Subcutaneous adipose tissue (tissue), 4 donors: ENCODE results near the gene SPATS2L. TPM values are rescaled to one million over a fixed set of nuclear protein-coding genes. Genes with fewer than 3 reads are reported as not detected.

Experiments used
- total RNA-seq, 4 donors: library from RNA; depleted of rRNA; stranded (reverse); fragments of >200 nt; gene quantifications; one replicate each; pipeline ENCODE4 v1.1.0, GENCODE V29; 2016
- TF ChIP-seq, protein P1 (sequence below): fragments of 450-650 bp; IDR thresholded peaks from one replicate; pipeline ENCODE4 v1.5.1; 2016; ENCODE audit warnings: low read depth, mild to moderate bottlenecking, control low read depth, antibody characterized with exemption, moderate library complexity

SPATS2L gene
- total RNA-seq, 4 donors from 2014 or later, result 71.4 to 88.9 (median 79.6) TPM

DNA sequence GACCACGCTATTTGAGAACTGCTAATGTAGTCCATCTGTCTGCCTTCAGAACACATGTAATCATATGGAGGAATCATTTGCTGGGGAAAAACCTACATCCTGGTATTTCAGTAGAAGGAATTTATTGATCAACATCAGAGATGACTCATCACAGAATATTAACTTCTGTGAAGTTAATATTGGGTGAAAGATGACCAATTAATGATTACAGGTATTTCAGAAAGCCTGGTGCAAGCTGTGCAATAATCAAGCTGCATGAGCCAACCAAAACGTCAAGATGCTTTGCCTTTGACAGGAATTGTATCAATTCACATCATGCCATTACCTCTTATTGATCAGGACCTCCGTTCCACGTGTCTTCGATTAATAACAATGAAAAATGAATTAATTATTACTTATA lies 9.4 kb upstream of the SPATS2L start:
- TF ChIP-seq, protein P1, sequence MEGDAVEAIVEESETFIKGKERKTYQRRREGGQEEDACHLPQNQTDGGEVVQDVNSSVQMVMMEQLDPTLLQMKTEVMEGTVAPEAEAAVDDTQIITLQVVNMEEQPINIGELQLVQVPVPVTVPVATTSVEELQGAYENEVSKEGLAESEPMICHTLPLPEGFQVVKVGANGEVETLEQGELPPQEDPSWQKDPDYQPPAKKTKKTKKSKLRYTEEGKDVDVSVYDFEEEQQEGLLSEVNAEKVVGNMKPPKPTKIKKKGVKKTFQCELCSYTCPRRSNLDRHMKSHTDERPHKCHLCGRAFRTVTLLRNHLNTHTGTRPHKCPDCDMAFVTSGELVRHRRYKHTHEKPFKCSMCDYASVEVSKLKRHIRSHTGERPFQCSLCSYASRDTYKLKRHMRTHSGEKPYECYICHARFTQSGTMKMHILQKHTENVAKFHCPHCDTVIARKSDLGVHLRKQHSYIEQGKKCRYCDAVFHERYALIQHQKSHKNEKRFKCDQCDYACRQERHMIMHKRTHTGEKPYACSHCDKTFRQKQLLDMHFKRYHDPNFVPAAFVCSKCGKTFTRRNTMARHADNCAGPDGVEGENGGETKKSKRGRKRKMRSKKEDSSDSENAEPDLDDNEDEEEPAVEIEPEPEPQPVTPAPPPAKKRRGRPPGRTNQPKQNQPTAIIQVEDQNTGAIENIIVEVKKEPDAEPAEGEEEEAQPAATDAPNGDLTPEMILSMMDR, result no peak

DNA sequence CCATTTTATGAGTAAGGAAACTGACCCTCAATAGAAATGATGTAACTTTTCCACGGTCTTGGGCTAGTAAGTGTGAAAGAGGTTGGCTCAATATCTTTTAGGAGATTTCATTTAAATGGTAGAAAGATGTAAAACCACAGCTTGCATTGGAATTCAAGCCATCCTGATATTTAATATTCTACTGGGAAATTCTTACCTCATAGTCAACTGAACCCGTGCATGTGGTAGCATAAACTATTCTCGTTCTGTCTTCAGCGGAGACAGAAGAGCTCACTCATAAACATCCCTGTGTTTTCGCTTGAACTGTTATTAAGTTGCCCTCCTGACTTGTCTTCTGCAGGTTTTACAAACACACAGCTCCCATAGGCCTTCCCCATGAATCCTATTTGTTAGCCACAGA lies 8.5 kb upstream of the SPATS2L start:
- TF ChIP-seq, protein P1, result no peak

- TF ChIP-seq, protein P1, result no peak
Measured at GRCh38 chr2:200298816-200299215, 7.7 kb upstream of the SPATS2L start.

- TF ChIP-seq, protein P1, result no peak
Measured at GRCh38 chr2:200300065-200300464, 6.4 kb upstream of the SPATS2L start.

DNA sequence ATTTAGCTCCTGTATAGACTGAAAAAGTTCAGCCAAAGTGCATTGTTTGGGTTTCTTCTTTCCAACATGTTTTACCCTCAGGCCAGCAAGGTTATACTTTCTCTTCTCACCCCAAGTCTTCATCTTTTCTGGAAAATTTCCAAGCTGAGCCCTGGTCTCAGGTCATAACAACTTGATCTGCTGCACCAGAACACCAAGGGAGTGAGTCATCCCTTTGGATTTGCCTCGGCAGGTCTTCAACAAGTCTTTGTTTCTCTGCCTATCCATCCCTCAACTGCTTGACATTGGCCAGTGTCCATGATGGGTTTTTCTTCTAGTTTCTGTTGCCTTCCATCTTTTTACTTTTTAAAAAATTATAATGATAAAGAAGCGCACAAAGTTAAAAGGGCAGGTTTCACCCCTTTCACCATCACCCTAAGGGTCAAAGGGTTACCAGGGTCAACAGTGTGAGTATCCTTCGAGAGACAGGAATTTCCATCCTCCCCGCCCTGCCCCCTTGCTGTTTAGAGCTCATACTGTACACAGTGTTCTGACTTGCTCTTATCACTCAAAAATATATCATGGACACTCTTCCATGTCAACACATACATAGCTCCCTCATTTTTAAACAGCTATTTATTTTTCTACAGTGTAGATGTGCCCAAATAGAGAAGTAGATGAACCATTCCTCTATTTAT lies 5.7 kb upstream of the SPATS2L start:
- TF ChIP-seq, protein P1, result no peak

DNA sequence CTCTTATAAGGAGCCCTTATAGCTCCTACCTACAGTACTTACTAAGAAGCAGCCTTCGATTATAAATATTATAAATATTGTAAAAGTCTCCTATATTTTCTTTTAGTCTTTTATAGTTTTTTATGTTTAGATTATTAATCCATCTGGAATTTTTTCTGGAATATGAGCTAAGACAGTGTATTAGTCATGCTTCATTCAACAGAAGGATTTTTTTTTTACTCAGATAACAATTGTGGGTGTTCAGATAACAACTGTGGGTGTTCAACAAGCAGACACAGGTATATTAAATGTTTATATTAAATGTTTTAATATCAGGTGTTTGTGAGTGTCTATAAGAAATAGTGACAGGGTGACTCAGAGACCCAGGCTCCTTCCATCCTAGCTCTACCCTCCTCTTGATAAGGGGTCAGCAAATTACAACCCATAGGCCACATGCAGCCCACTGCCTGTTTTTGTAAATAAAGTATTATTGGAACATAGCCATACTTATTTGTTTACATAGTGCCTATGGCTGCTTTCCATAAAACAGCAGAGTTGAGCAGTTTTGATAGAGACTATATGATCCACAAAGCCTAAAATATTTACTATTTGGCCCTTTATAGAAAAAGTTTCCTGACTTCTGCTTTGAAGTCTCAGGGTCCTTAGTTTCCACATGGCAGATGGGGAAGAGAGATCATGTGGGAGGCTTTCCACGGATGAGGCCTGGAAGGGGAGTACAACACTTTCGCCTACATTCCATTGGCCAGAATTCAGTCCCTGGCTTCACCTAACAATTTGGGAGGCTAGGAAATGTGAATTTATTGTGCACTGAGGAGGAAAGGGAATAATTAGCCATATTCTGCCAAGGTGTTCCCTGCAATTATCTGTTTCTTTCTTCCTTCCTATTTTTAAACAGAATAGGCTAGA lies 4.3 kb upstream of the SPATS2L start:
- TF ChIP-seq, protein P1, result no peak
